ENCODE measurements around the gene TNFRSF18.

The TNFRSF18 gene

GRCh38 chr1:1203561-1204424 lies 2.6 kb downstream of the TNFRSF18 start:
- TF ChIP-seq SIN3A (IDR thresholded peaks at IDR 0.05; ENCODE audit: borderline replicate concordance, insufficient read depth, low read length) (no peak), FOXP2 (optimal IDR thresholded peaks at IDR 0.05; ENCODE audit: borderline replicate concordance, extremely low read depth, extremely low read length, insufficient read depth) (no peak), REST (IDR thresholded peaks at IDR 0.05; ENCODE audit: insufficient read depth in 1 of 2, low read depth in 2 of 2, low read length in 2 of 2) (no peak), TAF1 (IDR thresholded peaks at IDR 0.05; ENCODE audit: borderline replicate concordance, insufficient read depth, low read length) (no peak), POLR2AphosphoS5 (IDR thresholded peaks at IDR 0.05; ENCODE audit: low read depth, low read length) (no peak)

GRCh38 chr1:1202831-1203560 lies 3.4 kb downstream of the TNFRSF18 start:
- no peak for TF ChIP-seq POLR2AphosphoS5 (IDR thresholded peaks at IDR 0.05; ENCODE audit: low read depth, low read length)
- no peak for TF ChIP-seq REST (IDR thresholded peaks at IDR 0.05; ENCODE audit: insufficient read depth in 1 of 2, low read depth in 2 of 2, low read length in 2 of 2)
- no peak for TF ChIP-seq TAF1 (IDR thresholded peaks at IDR 0.05; ENCODE audit: borderline replicate concordance, insufficient read depth, low read length)
- no peak for TF ChIP-seq FOXP2 (optimal IDR thresholded peaks at IDR 0.05; ENCODE audit: borderline replicate concordance, extremely low read depth, extremely low read length, insufficient read depth)
- no peak for TF ChIP-seq SIN3A (IDR thresholded peaks at IDR 0.05; ENCODE audit: borderline replicate concordance, insufficient read depth, low read length)

GRCh38 chr1:1200876-1201810 lies 5.2 kb downstream of the TNFRSF18 start:
- TF ChIP-seq TAF1 (IDR thresholded peaks at IDR 0.05; ENCODE audit: borderline replicate concordance, insufficient read depth, low read length) (no peak), FOXP2 (optimal IDR thresholded peaks at IDR 0.05; ENCODE audit: borderline replicate concordance, extremely low read depth, extremely low read length, insufficient read depth) (peak; percentile 9)

GRCh38 chr1:1199961-1200875 lies 6.2 kb downstream of the TNFRSF18 start:
- TF ChIP-seq SIN3A (IDR thresholded peaks at IDR 0.05; ENCODE audit: borderline replicate concordance, insufficient read depth, low read length) (no peak), FOXP2 (optimal IDR thresholded peaks at IDR 0.05; ENCODE audit: borderline replicate concordance, extremely low read depth, extremely low read length, insufficient read depth) (no peak), TAF1 (IDR thresholded peaks at IDR 0.05; ENCODE audit: borderline replicate concordance, insufficient read depth, low read length) (no peak), POLR2AphosphoS5 (IDR thresholded peaks at IDR 0.05; ENCODE audit: low read depth, low read length) (no peak), REST (IDR thresholded peaks at IDR 0.05; ENCODE audit: insufficient read depth in 1 of 2, low read depth in 2 of 2, low read length in 2 of 2) (no peak)

All from PFSK-1 (cell line).